ENCODE results near the gene RBM14. TPM values are rescaled to one million over a fixed set of nuclear protein-coding genes. Genes with fewer than 3 reads are reported as not detected.

Gene RBM14
- total RNA-seq, 6 donors from 2014 or later, result 45.7 to 114 (median 73.1) TPM

DNA sequence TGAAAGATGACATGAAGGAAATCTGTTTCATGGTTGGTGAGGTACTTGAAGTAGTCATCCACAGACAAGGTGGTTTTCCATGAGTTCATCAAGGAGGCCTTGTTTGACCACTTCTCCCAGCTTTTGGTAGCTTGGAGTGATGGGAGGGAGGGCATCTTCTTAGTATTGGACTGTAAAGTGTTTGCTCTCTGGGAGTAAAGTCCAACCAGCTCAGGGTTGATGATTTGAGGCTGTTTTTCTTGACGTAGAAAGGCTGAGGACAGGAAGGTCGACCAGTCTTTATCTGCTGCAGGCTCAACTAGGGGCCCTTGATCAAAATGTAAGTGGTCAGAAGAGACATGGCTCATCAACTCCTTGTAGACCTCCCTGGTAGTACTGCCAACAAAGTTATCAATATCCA lies 25.3 kb upstream of the RBM14 start:
- Histone ChIP-seq H3K4me3 (no peak overlapping the region), H3K36me3 (no peaks in the 10 kb centered on the region), H3K27ac (no peak overlapping the region), H3K4me1 (peaks cover 30 to 34% (median 31%) of the 10 kb centered on the region in 4 donors), H3K27me3 (no peaks in the 10 kb centered on the region), H3K9me3 (no peaks in the 10 kb centered on the region)
- no peak for ATAC-seq (ENCODE audit: low FRiP score in 2 of 2)
- TF ChIP-seq POLR2AphosphoS5 (IDR thresholded peaks at IDR 0.05), result no peak
- TF ChIP-seq EP300 (IDR thresholded peaks at IDR 0.05), result no peak
- no peak for TF ChIP-seq CTCF (IDR thresholded peaks at IDR 0.05)
- no peak for TF ChIP-seq POLR2A (IDR thresholded peaks at IDR 0.05)
- 88% methylated on average over 2 of the region's 2 CpGs; no CpG with 5 or more reads in 1 of the 2 donors for WGBS, 2 donors
- DNase-seq, result no peak

- H3K9me3 ChIP-seq, result no peaks in the 10 kb centered on the region
- peak; percentile 99 to 100 for DNase-seq
- H3K36me3 ChIP-seq, result no peaks in the 10 kb centered on the region
- H3K27me3 ChIP-seq, result no peaks in the 10 kb centered on the region
- H3K27ac ChIP-seq, result peak within 1 kb of the TSS; percentile 52 to 86 (median 86)
- peak; percentile 96 to 98 for ATAC-seq (ENCODE audit: low FRiP score in 2 of 2)
- peak within 1 kb of the TSS; percentile 50 to 80 (median 68) for H3K4me3 ChIP-seq
- peaks cover 30 to 34% (median 31%) of the 10 kb centered on the region in 4 donors for H3K4me1 ChIP-seq
- 15 to 32% methylated on average over 34 to 68 of the region's 68 CpGs for WGBS, 2 donors
- TF ChIP-seq POLR2A (IDR thresholded peaks at IDR 0.05) (peak in 3 of 4 donors; percentile 46 to 93 (median 77)), CTCF (IDR thresholded peaks at IDR 0.05) (peak; percentile 47 to 95 (median 77)), POLR2AphosphoS5 (IDR thresholded peaks at IDR 0.05) (peak; percentile 88 to 98), EP300 (IDR thresholded peaks at IDR 0.05) (no peak)
These were observed 23.8 kb upstream of the RBM14 start, which contains the start of the genes CCDC87 and CCS for GRCh38 chr11:66592457-66593302. CCDC87 (minus strand) TSS chr11:66593063; CDS start chr11:66593015, 48 bp downstream. CCS (plus strand) TSS chr11:66593185; CDS start chr11:66593262, 77 bp downstream.

DNA sequence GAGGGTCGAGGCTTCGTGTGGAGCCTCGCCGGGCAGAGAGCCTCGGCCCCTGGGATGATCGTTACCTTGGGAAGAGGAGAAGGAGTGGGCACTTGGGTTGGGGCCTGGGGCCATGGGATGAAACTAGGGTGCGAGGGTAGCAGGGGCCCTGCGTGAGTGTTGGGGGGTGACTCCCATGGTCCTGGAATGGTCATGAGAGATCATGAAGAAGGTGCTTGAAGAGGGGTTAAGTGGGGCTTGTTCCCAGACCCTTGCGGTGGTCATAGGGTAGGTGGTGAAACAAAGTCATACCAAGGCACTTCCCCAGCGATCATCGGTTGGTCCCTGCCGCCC lies 23.2 kb upstream of the RBM14 start:
- Histone ChIP-seq H3K27me3 (no peaks in the 10 kb centered on the region), H3K9me3 (no peaks in the 10 kb centered on the region), H3K4me3 (peak overlapping the region; percentile 50 to 80 (median 68)), H3K4me1 (peaks cover 30 to 34% (median 31%) of the 10 kb centered on the region in 4 donors), H3K36me3 (no peaks in the 10 kb centered on the region), H3K27ac (peak overlapping the region; percentile 52 to 86 (median 86))
- ATAC-seq (ENCODE audit: low FRiP score in 2 of 2) (peak in 1 of 2 donors; percentile 33), DNase-seq (no peak)
- 10 to 13% methylated on average over 12 of the region's 12 CpGs for WGBS, 2 donors
- TF ChIP-seq POLR2AphosphoS5 (IDR thresholded peaks at IDR 0.05), result no peak
- TF ChIP-seq CTCF (IDR thresholded peaks at IDR 0.05), result no peak
- TF ChIP-seq POLR2A (IDR thresholded peaks at IDR 0.05), result no peak
- TF ChIP-seq EP300 (IDR thresholded peaks at IDR 0.05), result no peak

DNA sequence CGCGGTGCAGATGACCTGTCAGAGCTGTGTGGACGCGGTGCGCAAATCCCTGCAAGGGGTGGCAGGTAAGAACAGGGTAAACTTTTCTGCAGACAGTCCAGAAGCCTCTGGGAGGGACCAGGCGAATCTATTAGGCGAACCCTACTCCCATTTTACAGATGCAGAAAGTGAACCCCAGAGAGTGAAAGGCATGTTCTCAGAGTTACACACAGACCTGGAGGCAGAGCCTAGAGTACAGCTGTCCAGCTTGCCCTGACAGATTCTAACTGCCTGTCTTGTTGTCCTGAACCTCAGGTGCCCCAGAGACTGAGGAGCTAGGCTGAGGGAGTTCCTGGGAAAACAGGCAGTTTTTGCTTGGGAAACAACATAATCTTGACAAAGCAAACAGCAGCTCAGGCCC lies 22.8 kb upstream of the RBM14 start:
- DNase-seq, result no peak
- no peaks in the 10 kb centered on the region for H3K27me3 ChIP-seq
- peak overlapping the region; percentile 52 to 86 (median 86) for H3K27ac ChIP-seq
- peak overlapping the region; percentile 50 to 80 (median 68) for H3K4me3 ChIP-seq
- H3K9me3 ChIP-seq, result no peaks in the 10 kb centered on the region
- ATAC-seq (ENCODE audit: low FRiP score in 2 of 2), result no peak
- no peaks in the 10 kb centered on the region for H3K36me3 ChIP-seq
- TF ChIP-seq CTCF (IDR thresholded peaks at IDR 0.05), result no peak
- no peak for TF ChIP-seq POLR2AphosphoS5 (IDR thresholded peaks at IDR 0.05)
- TF ChIP-seq EP300 (IDR thresholded peaks at IDR 0.05), result no peak
- no peak for TF ChIP-seq POLR2A (IDR thresholded peaks at IDR 0.05)
- H3K4me1 ChIP-seq, result peaks cover 30 to 34% (median 31%) of the 10 kb centered on the region in 4 donors
- WGBS, 2 donors, result 74 to 78% methylated on average over 7 of the region's 7 CpGs
